HG03565 (cell line): ENCODE results near the gene EEFSEC.

Source experiments
- ATAC-seq: cut with Tn5 transposase; IDR thresholded peaks from one replicate; pipeline ENCODE4 v1.9.1; 2021; ENCODE audit warnings: mild to moderate bottlenecking, moderate library complexity; ENCODE audit not compliant: unreplicated experiment

The EEFSEC gene

GRCh38 chr3:128215290-128215689, 62.0 kb downstream of the EEFSEC start:
- ATAC-seq = no peak

DNA sequence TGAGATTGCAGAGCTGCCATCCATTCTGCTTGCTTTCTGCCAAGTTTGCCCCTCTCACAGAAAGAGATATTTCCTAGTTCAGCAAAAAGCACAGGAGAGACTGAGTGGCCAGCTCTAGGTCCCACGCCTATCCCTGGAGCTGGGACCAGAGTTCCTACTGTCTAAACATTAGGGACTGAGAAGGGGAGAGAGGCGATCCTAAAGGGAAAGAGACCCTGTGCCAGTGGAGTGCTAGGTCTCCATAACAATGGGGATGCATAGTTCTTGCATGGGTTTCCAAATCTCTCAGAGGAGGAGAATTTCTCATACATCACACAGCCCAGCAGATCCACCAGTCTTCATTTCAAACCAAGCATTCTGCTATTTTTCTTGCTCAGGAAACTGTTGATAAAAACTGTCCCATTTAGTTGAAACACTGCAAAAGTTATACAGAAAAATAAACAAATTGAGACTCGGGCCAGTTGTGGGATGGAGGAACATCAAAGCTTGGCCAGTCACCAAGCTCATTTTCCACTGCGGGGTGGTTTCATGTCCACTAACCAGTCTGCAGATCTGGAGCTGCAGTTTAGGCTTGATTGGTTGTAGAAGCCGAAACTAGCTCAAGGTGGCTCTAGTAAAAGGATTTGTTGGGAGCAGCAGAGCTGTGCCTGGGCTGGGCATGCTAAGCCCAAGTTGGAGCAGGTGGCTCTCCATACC, 62.7 kb downstream of the EEFSEC start:
- no peak for ATAC-seq

GRCh38 chr3:128217702-128218547, 64.6 kb downstream of the EEFSEC start:
- peak; percentile 45 for ATAC-seq

DNA sequence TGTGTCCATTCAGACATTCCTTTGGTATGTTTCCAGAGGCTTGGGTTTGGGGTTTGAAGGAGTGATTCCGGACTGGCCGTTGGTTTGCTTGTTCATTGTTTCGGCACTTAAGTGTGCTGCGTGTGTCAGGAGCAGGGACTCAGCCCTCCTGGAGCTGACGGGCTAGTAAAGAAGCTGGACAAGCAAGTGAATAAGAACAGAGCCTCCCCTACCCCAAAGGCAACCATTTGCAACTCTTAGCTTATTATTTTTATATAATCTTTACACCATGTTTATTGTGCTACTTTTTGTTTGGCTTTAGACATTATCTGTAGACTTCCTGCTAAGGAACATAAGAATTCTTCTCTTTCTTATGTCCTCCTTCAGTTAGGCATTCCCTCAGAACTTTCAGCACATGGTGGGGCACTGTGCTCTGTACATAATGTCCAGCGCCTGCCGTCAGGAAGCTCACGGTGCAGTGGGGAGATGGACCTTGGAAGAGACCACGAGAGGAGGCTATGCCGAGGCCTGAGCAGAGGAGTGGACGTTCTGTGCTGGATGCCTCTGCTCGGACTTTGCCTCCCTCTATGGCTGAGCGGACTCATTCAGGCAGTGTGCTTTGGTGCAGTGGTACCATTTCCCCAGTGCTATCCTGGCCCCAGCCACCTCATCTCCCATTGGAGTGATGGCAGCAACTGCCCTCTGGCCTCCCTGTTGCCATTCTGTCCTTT, 65.4 kb downstream of the EEFSEC start:
- ATAC-seq = no peak

GRCh38 chr3:128221328-128221727, 68.0 kb downstream of the EEFSEC start:
- ATAC-seq = no peak

DNA sequence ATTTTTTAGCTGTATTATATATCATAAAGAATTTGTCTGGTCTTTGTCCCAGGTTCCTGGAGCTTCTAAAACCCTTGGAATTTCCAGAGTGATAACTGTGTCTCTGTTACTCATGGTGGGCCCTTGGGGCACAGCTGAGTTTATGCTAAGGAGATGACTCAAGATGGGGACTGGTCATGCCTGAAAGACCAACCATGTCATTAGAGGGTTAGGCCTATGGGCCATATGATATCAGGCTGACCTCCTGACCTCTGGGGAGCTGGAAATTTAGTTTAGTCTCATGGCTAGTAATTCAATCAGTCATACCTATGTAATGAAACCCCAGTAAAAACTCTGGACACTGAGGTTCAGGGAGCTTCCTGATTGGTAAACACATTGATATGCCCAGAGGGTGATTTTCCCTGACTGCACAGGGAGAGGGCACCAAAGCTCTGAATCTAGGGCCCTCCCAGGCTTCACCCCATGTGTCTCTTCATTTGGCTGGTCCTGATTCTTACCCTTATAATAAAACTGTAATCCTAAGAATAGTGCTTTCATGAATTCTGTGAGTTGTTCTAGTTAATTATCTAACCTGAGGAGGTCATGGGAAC, 69.6 kb downstream of the EEFSEC start:
- ATAC-seq = no peak

GRCh38 chr3:128226186-128226725, 73.0 kb downstream of the EEFSEC start:
- no peak for ATAC-seq

- no peak for ATAC-seq
These were observed 73.6 kb downstream of the EEFSEC start for GRCh38 chr3:128226795-128227395.

GRCh38 chr3:128227507-128227906, 74.2 kb downstream of the EEFSEC start:
- no peak for ATAC-seq

GRCh38 chr3:128228366-128228910, 75.2 kb downstream of the EEFSEC start:
- ATAC-seq = no peak

DNA sequence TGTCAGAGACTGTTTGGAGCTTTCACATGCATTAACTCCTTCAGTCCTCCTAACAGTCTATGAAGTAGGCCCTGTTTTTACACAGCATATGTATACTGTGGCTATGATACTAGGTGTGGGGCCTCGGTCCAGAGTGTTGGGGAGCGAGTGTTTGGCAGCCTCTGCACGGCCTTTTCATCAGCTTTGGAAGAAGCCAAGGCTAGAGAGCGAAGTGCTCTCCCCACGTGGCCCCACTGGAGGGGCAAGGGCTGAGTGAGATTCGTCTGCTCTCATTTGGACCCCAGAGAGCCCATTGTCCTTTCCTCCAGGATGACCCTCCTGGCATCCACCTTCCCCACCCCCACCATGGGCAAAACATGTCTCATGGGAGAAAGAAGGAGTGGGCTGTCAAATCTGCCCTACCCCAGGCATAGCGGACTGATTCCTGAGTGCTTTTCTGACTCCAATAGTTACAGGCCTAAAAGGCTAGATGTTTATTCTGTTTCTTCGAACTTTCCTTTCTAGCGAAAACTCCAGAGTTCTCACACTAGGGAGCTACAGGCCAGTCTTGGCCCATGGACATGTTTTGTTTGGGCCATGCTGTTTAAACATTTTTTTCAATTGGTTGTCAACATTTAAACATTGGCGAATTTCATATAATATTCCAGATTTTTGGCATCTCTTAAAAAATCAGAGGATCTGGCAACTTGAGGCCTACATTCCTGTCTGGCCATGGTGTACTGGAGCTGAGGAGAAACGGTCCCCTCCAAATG, 76.0 kb downstream of the EEFSEC start:
- ATAC-seq = no peak

DNA sequence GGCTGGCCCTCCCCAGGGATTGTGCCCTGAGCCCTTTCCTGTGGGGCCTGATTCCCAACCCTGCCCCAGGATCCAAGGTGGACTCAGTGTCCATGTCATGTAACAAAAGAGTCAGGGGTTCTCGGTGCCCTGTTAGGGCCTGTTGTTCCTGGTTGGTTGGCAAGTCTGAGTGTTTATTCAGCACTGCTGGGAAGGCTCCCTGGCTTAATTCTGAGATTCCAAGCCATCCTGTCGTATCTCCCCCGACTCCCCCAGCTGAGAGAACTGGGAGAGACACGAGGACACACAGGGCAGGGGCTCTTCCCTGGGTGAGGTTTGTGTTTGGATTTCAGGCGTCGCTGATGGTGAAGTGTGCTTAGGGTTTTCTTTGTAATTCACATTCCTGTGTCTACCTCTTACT, 78.3 kb downstream of the EEFSEC start:
- no peak for ATAC-seq

- ATAC-seq = no peak
These were observed 79.3 kb downstream of the EEFSEC start for GRCh38 chr3:128232376-128233178.

DNA sequence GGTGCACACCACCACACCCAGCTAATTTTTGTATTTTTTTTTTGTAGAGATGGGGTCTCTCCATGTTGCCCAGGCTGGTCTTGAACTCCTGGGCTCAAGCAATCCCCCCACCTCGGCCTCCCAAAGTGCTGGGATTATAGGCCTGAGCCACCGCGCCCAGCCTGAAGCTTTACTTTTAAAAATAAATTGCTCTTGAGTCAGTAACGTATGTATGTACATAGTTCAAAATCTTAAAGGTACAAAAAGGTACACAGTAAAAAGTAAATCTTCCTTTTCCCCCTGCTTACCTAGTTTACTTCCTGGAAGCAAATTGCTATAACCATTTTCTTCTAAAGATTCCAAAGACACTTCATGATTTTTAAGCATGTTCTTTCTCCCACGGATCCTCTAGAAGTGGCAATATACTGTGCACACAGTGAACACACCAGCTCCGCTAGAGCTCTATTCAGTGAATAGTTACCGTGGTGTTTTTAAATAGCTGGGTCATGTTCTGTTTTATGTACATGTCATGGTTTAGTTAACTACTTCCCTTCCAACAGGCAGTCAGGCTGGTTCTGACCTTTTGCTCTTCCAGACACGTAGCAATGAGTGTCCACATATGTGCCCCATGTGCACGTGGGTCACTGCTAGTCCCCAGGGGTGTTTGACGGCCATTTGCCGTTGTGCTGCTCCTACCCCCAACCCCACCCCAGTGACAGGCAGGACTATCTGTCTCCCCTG, 82.1 kb downstream of the EEFSEC start:
- ATAC-seq = no peak

DNA sequence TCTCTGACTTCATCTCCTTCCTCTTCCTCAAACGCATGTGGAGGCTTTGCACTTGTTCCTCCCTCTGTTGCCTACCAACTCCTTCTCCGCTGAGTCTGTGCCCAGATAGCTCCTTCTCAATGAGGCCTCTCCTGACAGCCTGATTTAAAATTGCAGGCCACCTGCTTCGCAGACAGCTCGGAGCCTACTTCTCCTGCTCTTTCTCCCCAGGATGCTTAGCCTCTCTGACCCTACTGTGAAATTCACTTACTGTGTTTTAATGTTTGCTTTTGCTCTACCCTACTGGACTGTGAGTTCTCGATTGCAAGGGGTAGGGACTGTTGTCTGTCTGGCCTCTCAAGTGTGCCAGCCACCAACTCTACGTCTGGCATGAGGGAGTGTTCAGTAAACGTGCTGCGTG, 83.4 kb downstream of the EEFSEC start:
- no peak for ATAC-seq

- no peak for ATAC-seq
These were observed 84.3 kb downstream of the EEFSEC start for GRCh38 chr3:128237348-128238183.

DNA sequence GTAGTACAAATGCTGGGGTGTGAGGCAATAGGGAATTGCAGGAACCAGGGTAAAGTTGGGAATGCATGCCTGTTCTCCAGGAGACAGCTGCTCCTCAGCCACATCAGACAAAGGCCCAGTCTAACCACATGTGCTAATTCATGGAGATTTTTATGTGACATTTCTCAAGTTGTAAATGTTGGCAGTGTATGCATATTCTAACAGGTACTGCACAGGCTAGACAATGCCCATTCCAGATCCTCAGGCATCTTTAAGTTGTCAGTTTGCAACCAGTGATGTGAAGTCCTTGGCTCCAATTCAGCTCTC, 84.9 kb downstream of the EEFSEC start:
- no peak for ATAC-seq
